Measurements from ENCODE around the gene TMEM175. TPM values are rescaled to one million over a fixed set of nuclear protein-coding genes. Genes with fewer than 3 reads are reported as not detected.

The TMEM175 gene, protein sequence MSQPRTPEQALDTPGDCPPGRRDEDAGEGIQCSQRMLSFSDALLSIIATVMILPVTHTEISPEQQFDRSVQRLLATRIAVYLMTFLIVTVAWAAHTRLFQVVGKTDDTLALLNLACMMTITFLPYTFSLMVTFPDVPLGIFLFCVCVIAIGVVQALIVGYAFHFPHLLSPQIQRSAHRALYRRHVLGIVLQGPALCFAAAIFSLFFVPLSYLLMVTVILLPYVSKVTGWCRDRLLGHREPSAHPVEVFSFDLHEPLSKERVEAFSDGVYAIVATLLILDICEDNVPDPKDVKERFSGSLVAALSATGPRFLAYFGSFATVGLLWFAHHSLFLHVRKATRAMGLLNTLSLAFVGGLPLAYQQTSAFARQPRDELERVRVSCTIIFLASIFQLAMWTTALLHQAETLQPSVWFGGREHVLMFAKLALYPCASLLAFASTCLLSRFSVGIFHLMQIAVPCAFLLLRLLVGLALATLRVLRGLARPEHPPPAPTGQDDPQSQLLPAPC
- 10 to 100 TPM; 17.4 to 26.0 TPM for total RNA-seq
- polyA plus RNA-seq: 10 to 100 TPM; 35.2 to 81.3 TPM
- long read RNA-seq, donor 1, transcript TMEM175-201 (11 exons, 1,860 nt): major isoform, 46 of 134 reads
- long read RNA-seq, donor 1, transcript TMEM175-212 (9 exons, 1,399 nt): minor isoform, 16 of 134 reads
- long read RNA-seq, donor 1, transcript TMEM175-202 (11 exons, 2,236 nt): minor isoform, 11 of 134 reads
- long read RNA-seq, donor 1, partial matches to known transcripts: 14 of 134 reads
- long read RNA-seq, donor 1, other reads (novel, unspliced or antisense): 45 of 134 reads
- long read RNA-seq, donor 2, partial matches to known transcripts: 3 of 25 reads
- long read RNA-seq, donor 2, other reads (novel, unspliced or antisense): 11 of 25 reads

DNA sequence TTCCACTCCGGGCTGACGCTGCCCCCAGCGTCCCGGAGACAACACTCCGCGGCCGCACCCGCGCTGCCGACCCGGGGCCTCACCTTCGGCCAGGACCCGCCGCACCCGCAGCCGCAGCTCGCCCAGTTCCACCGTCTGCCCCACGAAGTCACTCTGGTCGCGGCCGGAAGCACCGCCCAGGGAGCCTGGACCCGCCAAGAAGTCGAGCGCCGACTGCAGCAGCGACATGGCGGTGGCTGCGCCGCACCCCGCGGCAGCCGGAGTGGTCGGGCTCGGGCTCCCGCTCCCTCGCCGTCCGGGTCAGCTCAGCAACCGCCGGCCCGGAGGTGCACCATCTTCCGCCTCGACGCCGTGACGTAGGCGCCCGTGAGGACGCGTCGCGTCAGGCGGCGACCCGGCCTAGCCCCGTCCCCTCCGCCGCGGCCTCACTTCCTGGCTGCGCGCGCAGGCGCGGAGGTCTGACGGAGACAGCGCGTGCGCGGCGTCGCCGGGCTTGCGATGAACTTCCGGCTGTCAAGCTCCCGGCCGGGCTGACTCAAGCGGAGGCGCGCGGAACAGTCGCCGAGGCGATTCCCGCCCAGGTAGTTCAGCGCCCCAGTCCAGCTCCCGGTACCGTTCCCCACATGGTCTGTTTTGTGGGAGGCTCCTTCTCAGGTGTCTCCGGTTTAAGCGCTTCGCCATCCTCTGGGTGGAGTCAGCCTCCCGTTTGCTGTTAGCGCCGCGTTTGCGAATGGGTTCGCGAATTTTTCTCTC is at the start of gene TMEM175, which contains the start of gene GAK:
TMEM175 (plus strand) TSS at position 501 of the 753 bp plus-strand sequence. CDS start 15,280 bp downstream, outside the sequence.
GAK (minus strand) TSS at position 357 of the 753 bp plus-strand sequence; CDS start at position 228, 129 bp downstream.
- Histone ChIP-seq H3K9me3 (ENCODE audit: control insufficient read depth, low read length) (no peaks in the 10 kb centered on the region), H3K4me3 (ENCODE audit: low read length in 2 of 2) (peak within 1 kb of the TSS; percentile 57 to 82), H3K4me1 (ENCODE audit: control insufficient read depth in 1 of 2, insufficient read depth in 2 of 2, low read length in 2 of 2) (no peaks in the 10 kb centered on the region), H3K27ac (ENCODE audit: low read depth in 1 of 2, low read length in 2 of 2) (peak within 1 kb of the TSS in 1 of 2 donors; percentile 43), H3K36me3 (ENCODE audit: control insufficient read depth in 1 of 2, insufficient read depth in 2 of 2, low read length in 1 of 2) (no peaks in the 10 kb centered on the region), H3K27me3 (ENCODE audit: control insufficient read depth in 1 of 2, insufficient read depth in 2 of 2, low read length in 1 of 2) (no peaks in the 10 kb centered on the region)
- peak; percentile 99 for ATAC-seq (ENCODE audit: low FRiP score)
- DNase-seq: peak; percentile 97 to 99
- WGBS, 2 donors: 0 to 1% methylated on average over 99 of the region's 99 CpGs
- intact Hi-C loops (cut with DNase I): loop anchor here in 1 of 2 donors (5.0 kb wide), 2 partner anchors 40 to 55 kb away; partner anchors contain the start of genes DGKQ and IDUA

DNA sequence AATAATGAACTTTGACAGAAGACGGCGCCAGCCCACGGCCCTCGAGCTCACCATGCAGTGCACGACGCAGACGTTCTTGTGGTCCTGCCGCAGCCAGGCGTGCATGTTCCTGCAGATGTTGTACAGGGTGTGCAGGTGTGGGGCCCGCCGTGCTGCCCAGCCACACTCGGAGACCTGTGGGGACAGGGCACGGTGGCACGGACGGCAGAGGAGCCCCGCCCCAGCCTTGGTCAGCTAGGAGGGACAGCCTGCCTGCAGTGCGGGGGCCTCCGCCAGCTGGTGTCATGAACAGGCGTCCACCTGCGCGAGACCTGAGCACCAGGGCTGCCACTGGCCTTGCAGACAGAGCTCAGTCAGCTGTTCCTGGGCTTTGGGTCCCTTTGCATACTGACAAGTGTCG is 49.6 kb upstream of the TMEM175 start:
- no peaks in the 10 kb centered on the region for H3K9me3 ChIP-seq (ENCODE audit: control insufficient read depth, low read length)
- intact Hi-C loops (cut with DNase I): no loop called here
- 94% methylated on average over 22 of the region's 22 CpGs for WGBS, 2 donors
- H3K4me3 ChIP-seq (ENCODE audit: low read length in 2 of 2): no peak overlapping the region
- ATAC-seq (ENCODE audit: low FRiP score) (no peak), DNase-seq (no peak)
- no peaks in the 10 kb centered on the region for H3K4me1 ChIP-seq (ENCODE audit: control insufficient read depth in 1 of 2, insufficient read depth in 2 of 2, low read length in 2 of 2)
- H3K36me3 ChIP-seq (ENCODE audit: control insufficient read depth in 1 of 2, insufficient read depth in 2 of 2, low read length in 1 of 2): peaks cover 0 to 5% of the 10 kb centered on the region in 2 donors
- H3K27ac ChIP-seq (ENCODE audit: low read depth in 1 of 2, low read length in 2 of 2): no peak overlapping the region
- no peaks in the 10 kb centered on the region for H3K27me3 ChIP-seq (ENCODE audit: control insufficient read depth in 1 of 2, insufficient read depth in 2 of 2, low read length in 1 of 2)

DNA sequence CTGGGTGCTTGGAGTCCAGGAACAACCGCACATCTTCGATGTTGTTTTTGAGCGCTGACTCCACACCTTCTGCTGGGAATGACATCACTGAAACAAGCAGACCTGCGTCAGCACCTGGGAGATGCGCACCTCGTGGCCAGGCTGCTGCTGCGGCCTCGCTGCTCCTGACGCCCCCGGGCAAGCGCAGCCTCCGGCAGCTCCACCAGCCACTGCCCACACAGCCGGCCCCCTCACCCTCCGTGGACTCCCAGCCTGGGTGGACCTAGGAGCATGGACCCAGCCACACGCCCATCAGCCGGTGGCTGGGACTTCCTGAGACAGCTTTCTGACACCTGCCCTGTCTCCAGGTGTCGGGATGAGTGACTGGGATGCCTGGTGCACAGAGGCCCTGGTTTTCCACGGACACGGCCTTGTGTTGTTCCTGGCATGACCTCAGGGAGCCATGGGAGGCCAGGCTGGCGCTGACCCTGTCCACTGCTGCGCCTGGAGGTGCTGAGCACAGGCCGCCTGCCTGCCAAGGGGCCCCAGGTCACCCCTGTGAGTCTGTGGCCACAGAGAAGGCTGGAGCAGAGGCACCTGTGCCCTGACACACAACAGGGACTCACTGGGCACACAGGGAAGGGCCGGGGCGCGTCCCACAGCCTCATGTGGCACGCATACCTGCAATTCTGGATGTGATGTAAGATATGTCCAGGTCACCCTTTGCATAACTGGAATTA is 48.7 kb upstream of the TMEM175 start:
- ATAC-seq (ENCODE audit: low FRiP score) (no peak), DNase-seq (no peak)
- Histone ChIP-seq H3K4me3 (ENCODE audit: low read length in 2 of 2) (no peak overlapping the region), H3K9me3 (ENCODE audit: control insufficient read depth, low read length) (no peaks in the 10 kb centered on the region), H3K4me1 (ENCODE audit: control insufficient read depth in 1 of 2, insufficient read depth in 2 of 2, low read length in 2 of 2) (no peaks in the 10 kb centered on the region), H3K27me3 (ENCODE audit: control insufficient read depth in 1 of 2, insufficient read depth in 2 of 2, low read length in 1 of 2) (no peaks in the 10 kb centered on the region), H3K27ac (ENCODE audit: low read depth in 1 of 2, low read length in 2 of 2) (no peak overlapping the region), H3K36me3 (ENCODE audit: control insufficient read depth in 1 of 2, insufficient read depth in 2 of 2, low read length in 1 of 2) (peaks cover 0 to 6% of the 10 kb centered on the region in 2 donors)
- WGBS, 2 donors: 90 to 92% methylated on average over 26 of the region's 26 CpGs
- intact Hi-C loops (cut with DNase I): no loop called here

DNA sequence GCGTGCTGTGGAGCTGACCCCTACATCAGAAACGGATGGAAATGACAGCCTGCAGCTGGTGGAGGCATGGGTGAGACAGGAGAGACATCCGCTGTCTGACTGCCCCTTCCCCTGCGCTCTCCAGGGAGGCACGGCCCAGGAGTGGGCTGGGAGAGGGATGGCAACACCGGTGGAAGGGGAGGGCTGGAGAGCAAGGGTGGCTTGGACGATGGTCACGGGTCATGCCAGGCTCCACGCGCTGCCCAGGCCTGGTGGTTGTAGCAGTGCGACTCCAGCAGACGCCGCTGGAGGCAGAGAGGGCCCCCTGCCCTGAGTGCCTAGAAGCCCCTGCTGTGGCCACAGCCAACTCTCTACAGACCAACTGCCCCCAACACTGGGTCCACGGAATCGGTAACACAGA is 48.0 kb upstream of the TMEM175 start:
- 84 to 90% methylated on average over 14 to 15 of the region's 15 CpGs for WGBS, 2 donors

DNA sequence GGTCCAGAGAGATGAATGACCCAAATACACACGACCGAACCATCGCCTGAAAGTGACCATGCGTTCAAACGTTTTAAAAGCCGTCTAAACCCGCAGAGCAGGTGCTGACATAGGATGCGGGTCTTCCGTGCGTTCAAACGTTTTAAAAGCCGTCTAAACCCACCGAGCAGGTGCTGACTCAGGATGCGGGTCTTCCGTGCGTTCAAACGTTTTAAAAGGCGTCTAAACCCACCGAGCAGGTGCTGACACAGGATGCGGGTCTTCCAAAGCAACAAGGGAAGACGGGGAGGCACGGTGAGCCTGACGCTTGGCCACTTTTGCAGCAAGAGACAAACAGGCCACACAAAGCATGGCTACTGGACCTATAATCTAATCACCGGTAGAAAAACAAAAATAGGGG is 47.4 kb upstream of the TMEM175 start:
- intact Hi-C loops (cut with DNase I): no loop called here

More for the DNA sequence above, 48.0 kb upstream of the TMEM175 start:
- Histone ChIP-seq H3K36me3 (ENCODE audit: control insufficient read depth in 1 of 2, insufficient read depth in 2 of 2, low read length in 1 of 2) (peaks cover 0 to 4% of the 10 kb centered on the region in 2 donors), H3K9me3 (ENCODE audit: control insufficient read depth, low read length) (no peaks in the 10 kb centered on the region), H3K4me1 (ENCODE audit: control insufficient read depth in 1 of 2, insufficient read depth in 2 of 2, low read length in 2 of 2) (no peaks in the 10 kb centered on the region), H3K4me3 (ENCODE audit: low read length in 2 of 2) (no peak overlapping the region), H3K27me3 (ENCODE audit: control insufficient read depth in 1 of 2, insufficient read depth in 2 of 2, low read length in 1 of 2) (no peaks in the 10 kb centered on the region), H3K27ac (ENCODE audit: low read depth in 1 of 2, low read length in 2 of 2) (no peak overlapping the region)
- intact Hi-C loops (cut with DNase I): no loop called here
- no peak for ATAC-seq (ENCODE audit: low FRiP score)
- DNase-seq: no peak

DNA sequence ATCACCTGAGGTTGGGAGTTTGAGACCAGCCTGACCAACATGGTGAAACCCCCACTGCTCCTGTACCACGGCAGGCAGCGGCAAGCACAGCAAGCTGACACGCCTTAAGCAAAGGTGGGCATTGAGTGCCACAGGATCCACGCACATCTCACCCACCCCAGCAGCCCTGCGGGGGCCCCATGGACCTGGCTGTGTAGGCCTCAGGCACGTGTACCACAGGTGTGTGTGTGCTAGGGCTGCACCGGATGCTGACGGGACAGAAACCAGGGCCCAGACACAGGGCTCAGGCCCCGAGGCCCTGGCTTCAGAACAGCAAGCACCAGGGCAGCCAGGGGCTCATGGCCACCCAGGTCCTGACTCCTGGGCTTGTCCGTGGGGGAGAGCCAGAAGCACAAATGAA is 46.9 kb upstream of the TMEM175 start:
- H3K36me3 ChIP-seq (ENCODE audit: control insufficient read depth in 1 of 2, insufficient read depth in 2 of 2, low read length in 1 of 2): peaks cover 0 to 4% of the 10 kb centered on the region in 2 donors
- no peak for ATAC-seq (ENCODE audit: low FRiP score)

More for the DNA sequence above, 47.4 kb upstream of the TMEM175 start:
- ATAC-seq (ENCODE audit: low FRiP score) (no peak), DNase-seq (no peak)
- Histone ChIP-seq H3K4me1 (ENCODE audit: control insufficient read depth in 1 of 2, insufficient read depth in 2 of 2, low read length in 2 of 2) (no peaks in the 10 kb centered on the region), H3K9me3 (ENCODE audit: control insufficient read depth, low read length) (no peaks in the 10 kb centered on the region), H3K27ac (ENCODE audit: low read depth in 1 of 2, low read length in 2 of 2) (no peak overlapping the region), H3K27me3 (ENCODE audit: control insufficient read depth in 1 of 2, insufficient read depth in 2 of 2, low read length in 1 of 2) (no peaks in the 10 kb centered on the region), H3K4me3 (ENCODE audit: low read length in 2 of 2) (no peak overlapping the region), H3K36me3 (ENCODE audit: control insufficient read depth in 1 of 2, insufficient read depth in 2 of 2, low read length in 1 of 2) (peaks cover 0 to 4% of the 10 kb centered on the region in 2 donors)
- 85 to 89% methylated on average over 24 of the region's 24 CpGs for WGBS, 2 donors

DNA sequence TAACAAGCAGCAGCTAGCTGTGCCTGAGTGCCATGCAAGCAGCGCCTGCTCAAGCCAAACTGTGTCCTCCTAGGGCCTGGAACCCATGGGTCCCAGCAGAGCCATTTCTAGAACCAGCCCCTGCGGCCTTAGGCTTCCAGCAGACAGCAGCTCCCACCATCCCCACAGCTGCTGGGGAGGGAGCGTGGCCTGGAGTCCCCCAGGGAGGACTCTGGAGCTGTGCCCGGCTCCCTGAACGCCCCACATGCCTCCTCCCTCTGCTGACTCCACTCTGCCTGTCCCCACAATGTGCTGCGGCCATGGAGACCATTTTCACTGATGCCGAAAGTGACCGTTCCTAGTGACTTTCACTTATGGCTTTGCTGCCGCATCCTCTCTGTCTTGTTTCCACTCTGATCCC is 46.0 kb upstream of the TMEM175 start:
- Histone ChIP-seq H3K27ac (ENCODE audit: low read depth in 1 of 2, low read length in 2 of 2) (no peak overlapping the region), H3K36me3 (ENCODE audit: control insufficient read depth in 1 of 2, insufficient read depth in 2 of 2, low read length in 1 of 2) (peaks cover 0 to 4% of the 10 kb centered on the region in 2 donors), H3K4me1 (ENCODE audit: control insufficient read depth in 1 of 2, insufficient read depth in 2 of 2, low read length in 2 of 2) (no peaks in the 10 kb centered on the region), H3K9me3 (ENCODE audit: control insufficient read depth, low read length) (no peaks in the 10 kb centered on the region), H3K27me3 (ENCODE audit: control insufficient read depth in 1 of 2, insufficient read depth in 2 of 2, low read length in 1 of 2) (no peaks in the 10 kb centered on the region), H3K4me3 (ENCODE audit: low read length in 2 of 2) (no peak overlapping the region)
- 71 to 79% methylated on average over 9 of the region's 9 CpGs for WGBS, 2 donors
- no peak for ATAC-seq (ENCODE audit: low FRiP score)
- no peak for DNase-seq
- intact Hi-C loops (cut with DNase I): no loop called here

More for the DNA sequence above, 46.9 kb upstream of the TMEM175 start:
- Histone ChIP-seq H3K4me1 (ENCODE audit: control insufficient read depth in 1 of 2, insufficient read depth in 2 of 2, low read length in 2 of 2) (no peaks in the 10 kb centered on the region), H3K9me3 (ENCODE audit: control insufficient read depth, low read length) (no peaks in the 10 kb centered on the region), H3K4me3 (ENCODE audit: low read length in 2 of 2) (no peak overlapping the region), H3K27ac (ENCODE audit: low read depth in 1 of 2, low read length in 2 of 2) (no peak overlapping the region), H3K27me3 (ENCODE audit: control insufficient read depth in 1 of 2, insufficient read depth in 2 of 2, low read length in 1 of 2) (no peaks in the 10 kb centered on the region)
- no peak for DNase-seq
- intact Hi-C loops (cut with DNase I): no loop called here
- 90 to 92% methylated on average over 10 of the region's 10 CpGs for WGBS, 2 donors
